T-helper 17 cell (primary cell): ENCODE measurements around the gene SPATS2L. TPM values are rescaled to one million over a fixed set of nuclear protein-coding genes. Genes with fewer than 3 reads are reported as not detected.

Experiments used
- ATAC-seq: fragments of 150-1000 bp; cut with Tn5 transposase; 2 replicates; pipeline ENCODE4 v1.10.0; 2021; ENCODE audit warnings: mild to moderate bottlenecking, moderate library complexity
- DNase-seq, 3 donors: peaks; one replicate each; pipeline versions ENCODE4 v3.0.0 to v3.0.0-alpha.2; 2020 to 2021
- H3K9me3 ChIP-seq: one replicate; pipeline ENCODE4 v1.7.0; 2013; ENCODE audit warnings: low read length, mild to moderate bottlenecking; ENCODE audit not compliant: control insufficient read depth, poor library complexity, severe bottlenecking
- H3K27ac Mint-ChIP-seq: one replicate; pipeline ENCODE4 v1.8.0; 2022; ENCODE audit warnings: mild to moderate bottlenecking, moderate library complexity, mixed read lengths
- H3K27me3 Mint-ChIP-seq: one replicate; pipeline ENCODE4 v1.8.0; 2022; ENCODE audit warnings: mixed read lengths
- H3K36me3 Mint-ChIP-seq: one replicate; pipeline ENCODE4 v1.8.0; 2022; ENCODE audit warnings: low read depth, mixed read lengths
- H3K4me1 Mint-ChIP-seq: one replicate; pipeline ENCODE4 v1.8.0; 2022; ENCODE audit warnings: mild to moderate bottlenecking, mixed read lengths
- H3K4me3 Mint-ChIP-seq: one replicate; pipeline ENCODE4 v1.8.0; 2022; ENCODE audit warnings: mild to moderate bottlenecking, moderate library complexity, mixed read lengths
- total RNA-seq, 4 donors: library from RNA in 2 of 4; stranded (reverse) in 2 of 4; gene quantifications; one replicate each; pipeline ENCODE4 v1.2.3 and lab custom pipeline; 2022 to 2026

The SPATS2L gene
- total RNA-seq, 2 donors from 2014 or later = 3.1 to 7.0 TPM

- DNase-seq (no peak), ATAC-seq (no peak)
- no peaks in the 10 kb centered on the region for H3K9me3 ChIP-seq
- Mint-ChIP-seq H3K4me3 (no peak overlapping the region), H3K4me1 (no peaks in the 10 kb centered on the region), H3K36me3 (no peaks in the 10 kb centered on the region), H3K27me3 (peaks cover 22% of the 10 kb centered on the region), H3K27ac (no peak overlapping the region)
Observed at GRCh38 chr2:200364620-200365019, 58.1 kb downstream of the SPATS2L start.

- no peak for ATAC-seq
- Mint-ChIP-seq H3K36me3 (no peaks in the 10 kb centered on the region), H3K27me3 (peaks cover 21% of the 10 kb centered on the region), H3K4me1 (no peaks in the 10 kb centered on the region), H3K27ac (no peak overlapping the region), H3K4me3 (no peak overlapping the region)
- H3K9me3 ChIP-seq = no peaks in the 10 kb centered on the region
- no peak for DNase-seq
Observed at GRCh38 chr2:200365209-200365608, 58.7 kb downstream of the SPATS2L start.

- Mint-ChIP-seq H3K27ac (no peak overlapping the region), H3K36me3 (no peaks in the 10 kb centered on the region), H3K4me3 (no peak overlapping the region), H3K4me1 (no peaks in the 10 kb centered on the region), H3K27me3 (peaks cover 20% of the 10 kb centered on the region)
- DNase-seq = no peak
- ATAC-seq = no peak
- no peaks in the 10 kb centered on the region for H3K9me3 ChIP-seq
Observed at GRCh38 chr2:200367155-200367554, 60.7 kb downstream of the SPATS2L start.

- no peak overlapping the region for H3K4me3 Mint-ChIP-seq
- DNase-seq = no peak
- H3K36me3 Mint-ChIP-seq = no peaks in the 10 kb centered on the region
- no peak overlapping the region for H3K27ac Mint-ChIP-seq
- H3K9me3 ChIP-seq = no peaks in the 10 kb centered on the region
- peaks cover 11% of the 10 kb centered on the region for H3K4me1 Mint-ChIP-seq
- peaks cover 14% of the 10 kb centered on the region for H3K27me3 Mint-ChIP-seq
- ATAC-seq = no peak
Observed at GRCh38 chr2:200369886-200370285, 63.4 kb downstream of the SPATS2L start.

- DNase-seq (no peak), ATAC-seq (no peak)
- H3K27me3 Mint-ChIP-seq = peaks cover 5% of the 10 kb centered on the region
- peaks cover 25% of the 10 kb centered on the region for H3K4me1 Mint-ChIP-seq
- H3K27ac Mint-ChIP-seq = peak overlapping the region; percentile 89
- H3K36me3 Mint-ChIP-seq = no peaks in the 10 kb centered on the region
- no peaks in the 10 kb centered on the region for H3K9me3 ChIP-seq
- peak overlapping the region; percentile 91 for H3K4me3 Mint-ChIP-seq
Observed at GRCh38 chr2:200373231-200373630, 66.7 kb downstream of the SPATS2L start.

GRCh38 chr2:200373973-200374416, 67.5 kb downstream of the SPATS2L start:
- H3K36me3 Mint-ChIP-seq = no peaks in the 10 kb centered on the region
- peak overlapping the region; percentile 89 for H3K27ac Mint-ChIP-seq
- H3K4me1 Mint-ChIP-seq = peaks cover 25% of the 10 kb centered on the region
- ATAC-seq = peak; percentile 89
- peak overlapping the region; percentile 91 for H3K4me3 Mint-ChIP-seq
- H3K9me3 ChIP-seq = no peaks in the 10 kb centered on the region
- DNase-seq = no peak
- H3K27me3 Mint-ChIP-seq = peaks cover 5% of the 10 kb centered on the region

- H3K4me3 Mint-ChIP-seq = peak overlapping the region; percentile 47
- peak; percentile 51 for ATAC-seq
Observed at GRCh38 chr2:200376513-200377354, 70.2 kb downstream of the SPATS2L start.

GRCh38 chr2:200377355-200378336, 71.2 kb downstream of the SPATS2L start:
- Mint-ChIP-seq H3K4me1 (peaks cover 28% of the 10 kb centered on the region), H3K4me3 (no peak overlapping the region), H3K36me3 (no peaks in the 10 kb centered on the region), H3K27me3 (no peaks in the 10 kb centered on the region), H3K27ac (no peak overlapping the region)
- H3K9me3 ChIP-seq = no peaks in the 10 kb centered on the region
- no peak for ATAC-seq
- no peak for DNase-seq

More at GRCh38 chr2:200376513-200377354, 70.2 kb downstream of the SPATS2L start:
- peaks cover 28% of the 10 kb centered on the region for H3K4me1 Mint-ChIP-seq
- no peak for DNase-seq
- H3K27me3 Mint-ChIP-seq = no peaks in the 10 kb centered on the region
- H3K9me3 ChIP-seq = no peaks in the 10 kb centered on the region
- H3K36me3 Mint-ChIP-seq = no peaks in the 10 kb centered on the region
- H3K27ac Mint-ChIP-seq = peak overlapping the region; percentile 89

- no peak overlapping the region for H3K4me3 Mint-ChIP-seq
- no peak for DNase-seq
- H3K27ac Mint-ChIP-seq = no peak overlapping the region
- no peaks in the 10 kb centered on the region for H3K27me3 Mint-ChIP-seq
- peaks cover 34% of the 10 kb centered on the region for H3K4me1 Mint-ChIP-seq
- H3K36me3 Mint-ChIP-seq = no peaks in the 10 kb centered on the region
- H3K9me3 ChIP-seq = no peaks in the 10 kb centered on the region
- ATAC-seq = no peak
Observed at GRCh38 chr2:200378652-200379290, 72.3 kb downstream of the SPATS2L start.

GRCh38 chr2:200379481-200380090, 73.1 kb downstream of the SPATS2L start:
- Mint-ChIP-seq H3K4me3 (no peak overlapping the region), H3K36me3 (no peaks in the 10 kb centered on the region), H3K27me3 (no peaks in the 10 kb centered on the region), H3K4me1 (peaks cover 28% of the 10 kb centered on the region), H3K27ac (no peak overlapping the region)
- ATAC-seq (no peak), DNase-seq (no peak)
- H3K9me3 ChIP-seq = no peaks in the 10 kb centered on the region

GRCh38 chr2:200380091-200380561, 73.6 kb downstream of the SPATS2L start:
- DNase-seq = no peak
- H3K4me1 Mint-ChIP-seq = peaks cover 23% of the 10 kb centered on the region
- H3K9me3 ChIP-seq = no peaks in the 10 kb centered on the region
- H3K4me3 Mint-ChIP-seq = no peak overlapping the region
- no peaks in the 10 kb centered on the region for H3K27me3 Mint-ChIP-seq
- no peaks in the 10 kb centered on the region for H3K36me3 Mint-ChIP-seq
- H3K27ac Mint-ChIP-seq = no peak overlapping the region
- no peak for ATAC-seq

- Mint-ChIP-seq H3K4me3 (no peak overlapping the region), H3K4me1 (peaks cover 16% of the 10 kb centered on the region), H3K36me3 (no peaks in the 10 kb centered on the region), H3K27me3 (no peaks in the 10 kb centered on the region), H3K27ac (peak overlapping the region; percentile 60)
- ATAC-seq = no peak
- DNase-seq = no peak
- H3K9me3 ChIP-seq = no peaks in the 10 kb centered on the region
Observed at GRCh38 chr2:200380833-200381542, 74.5 kb downstream of the SPATS2L start.
